ENCODE results near the gene TNFRSF18. TPM values are rescaled to one million over a fixed set of nuclear protein-coding genes. Genes with fewer than 3 reads are reported as not detected.

Gene TNFRSF18
- total RNA-seq, 2 donors from 2014 or later, result 0.55 TPM; not detected in 1

GRCh38 chr1:1165900-1166421 is 40.4 kb downstream of the TNFRSF18 start:
- no peak for DNase-seq (ENCODE audit: low spot score)
- no peak for TF ChIP-seq CTCF (IDR thresholded peaks at IDR 0.05)
- H3K4me3 ChIP-seq, result no peak overlapping the region

GRCh38 chr1:1165485-1165884 is 40.9 kb downstream of the TNFRSF18 start:
- no peaks in the 10 kb centered on the region for H3K9me3 ChIP-seq
- H3K4me3 ChIP-seq, result no peak overlapping the region
- no peaks in the 10 kb centered on the region for H3K4me1 ChIP-seq
- H3K27ac ChIP-seq, result no peak overlapping the region
- H3K36me3 ChIP-seq, result no peaks in the 10 kb centered on the region
- H3K27me3 ChIP-seq, result no peaks in the 10 kb centered on the region
- DNase-seq (ENCODE audit: low spot score), result no peak
- TF ChIP-seq CTCF (IDR thresholded peaks at IDR 0.05), result no peak

More at GRCh38 chr1:1165900-1166421, 40.4 kb downstream of the TNFRSF18 start:
- no peaks in the 10 kb centered on the region for H3K27me3 ChIP-seq
- H3K27ac ChIP-seq, result no peak overlapping the region
- no peaks in the 10 kb centered on the region for H3K36me3 ChIP-seq
- H3K9me3 ChIP-seq, result no peaks in the 10 kb centered on the region
- H3K4me1 ChIP-seq, result no peaks in the 10 kb centered on the region

- no peak for DNase-seq (ENCODE audit: low spot score)
- H3K9me3 ChIP-seq, result no peaks in the 10 kb centered on the region
- no peaks in the 10 kb centered on the region for H3K4me1 ChIP-seq
- no peak overlapping the region for H3K4me3 ChIP-seq
- TF ChIP-seq CTCF (IDR thresholded peaks at IDR 0.05), result no peak
- H3K36me3 ChIP-seq, result no peaks in the 10 kb centered on the region
- no peak overlapping the region for H3K27ac ChIP-seq
- H3K27me3 ChIP-seq, result no peaks in the 10 kb centered on the region
Measured at GRCh38 chr1:1164701-1165451, 41.5 kb downstream of the TNFRSF18 start.

GRCh38 chr1:1164361-1164700 is 42.1 kb downstream of the TNFRSF18 start:
- Histone ChIP-seq H3K27me3 (no peaks in the 10 kb centered on the region), H3K9me3 (no peaks in the 10 kb centered on the region), H3K4me1 (no peaks in the 10 kb centered on the region), H3K36me3 (no peaks in the 10 kb centered on the region), H3K27ac (no peak overlapping the region), H3K4me3 (no peak overlapping the region)
- TF ChIP-seq CTCF (IDR thresholded peaks at IDR 0.05), result no peak
- no peak for DNase-seq (ENCODE audit: low spot score)

GRCh38 chr1:1163538-1164070 is 42.8 kb downstream of the TNFRSF18 start:
- no peak overlapping the region for H3K27ac ChIP-seq
- no peaks in the 10 kb centered on the region for H3K9me3 ChIP-seq
- DNase-seq (ENCODE audit: low spot score), result no peak
- no peaks in the 10 kb centered on the region for H3K27me3 ChIP-seq
- H3K36me3 ChIP-seq, result no peaks in the 10 kb centered on the region
- no peak overlapping the region for H3K4me3 ChIP-seq
- peaks cover 0 to 3% of the 10 kb centered on the region in 2 donors for H3K4me1 ChIP-seq
- no peak for TF ChIP-seq CTCF (IDR thresholded peaks at IDR 0.05)

Data from right atrium auricular region (tissue), 2 donors.